Measurements from ENCODE around the gene GLG1.

GRCh38 chr16:74573622-74574021 is 33.3 kb downstream of the GLG1 start:
- TF ChIP-seq EZH2 (IDR thresholded peaks at IDR 0.05; ENCODE audit: low read depth), result no peak
- TF ChIP-seq, protein P1, sequence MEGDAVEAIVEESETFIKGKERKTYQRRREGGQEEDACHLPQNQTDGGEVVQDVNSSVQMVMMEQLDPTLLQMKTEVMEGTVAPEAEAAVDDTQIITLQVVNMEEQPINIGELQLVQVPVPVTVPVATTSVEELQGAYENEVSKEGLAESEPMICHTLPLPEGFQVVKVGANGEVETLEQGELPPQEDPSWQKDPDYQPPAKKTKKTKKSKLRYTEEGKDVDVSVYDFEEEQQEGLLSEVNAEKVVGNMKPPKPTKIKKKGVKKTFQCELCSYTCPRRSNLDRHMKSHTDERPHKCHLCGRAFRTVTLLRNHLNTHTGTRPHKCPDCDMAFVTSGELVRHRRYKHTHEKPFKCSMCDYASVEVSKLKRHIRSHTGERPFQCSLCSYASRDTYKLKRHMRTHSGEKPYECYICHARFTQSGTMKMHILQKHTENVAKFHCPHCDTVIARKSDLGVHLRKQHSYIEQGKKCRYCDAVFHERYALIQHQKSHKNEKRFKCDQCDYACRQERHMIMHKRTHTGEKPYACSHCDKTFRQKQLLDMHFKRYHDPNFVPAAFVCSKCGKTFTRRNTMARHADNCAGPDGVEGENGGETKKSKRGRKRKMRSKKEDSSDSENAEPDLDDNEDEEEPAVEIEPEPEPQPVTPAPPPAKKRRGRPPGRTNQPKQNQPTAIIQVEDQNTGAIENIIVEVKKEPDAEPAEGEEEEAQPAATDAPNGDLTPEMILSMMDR (conservative IDR thresholded peaks at IDR 0.05), result no peak

All from PC-9 (cell line).